Endothelial cell of hepatic sinusoid (primary cell): ENCODE data around the gene FOXR1.
"Not testable (repeated sequence)": the region's sequence is repeated elsewhere in the genome, so short reads cannot be mapped to it uniquely, and the experiment has no call there.

ENCODE experiments used
- in situ Hi-C: cut with HindIII; loops from 2 replicates; pipeline ENCODE4 v1.10.0; 2017; ENCODE audit warnings: low sequenced_read_pairs

FOXR1 gene

DNA sequence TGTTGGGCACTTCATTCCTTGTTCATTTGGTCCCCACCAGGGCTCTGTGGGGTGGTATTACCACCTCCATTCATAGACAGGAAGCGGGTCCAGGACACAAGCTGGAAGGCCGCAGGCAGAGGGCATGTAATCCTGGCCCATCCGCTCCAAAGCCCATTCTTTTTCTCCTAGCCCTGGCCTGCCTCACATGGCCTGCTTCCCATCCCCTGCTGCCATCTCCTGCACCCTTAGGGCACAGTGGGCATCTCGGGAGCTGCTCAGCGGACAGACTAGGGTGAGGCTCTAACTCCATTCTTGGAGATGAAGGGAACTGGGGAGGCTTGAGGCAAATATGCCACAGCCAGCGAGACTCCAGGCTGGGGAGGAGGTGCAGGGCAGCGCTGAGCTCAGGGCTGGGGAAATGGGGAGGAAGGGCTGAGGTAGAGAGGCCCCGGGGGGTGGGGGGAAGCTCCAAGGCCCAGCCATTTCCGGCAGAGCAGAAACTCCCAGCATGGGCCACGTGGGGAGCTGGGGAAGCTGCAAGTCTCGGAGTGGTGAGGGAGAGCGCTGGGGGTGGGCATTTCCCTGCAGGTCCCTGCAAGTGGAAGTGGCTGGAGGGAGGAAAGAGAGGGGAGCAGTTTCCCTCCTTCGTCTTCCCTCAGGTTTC is 31.5 kb upstream of the FOXR1 start:
- in situ Hi-C loops: loop anchor here (10.0 kb wide), 1 partner anchor 75 kb away; no protein-coding TSS in a partner anchor

DNA sequence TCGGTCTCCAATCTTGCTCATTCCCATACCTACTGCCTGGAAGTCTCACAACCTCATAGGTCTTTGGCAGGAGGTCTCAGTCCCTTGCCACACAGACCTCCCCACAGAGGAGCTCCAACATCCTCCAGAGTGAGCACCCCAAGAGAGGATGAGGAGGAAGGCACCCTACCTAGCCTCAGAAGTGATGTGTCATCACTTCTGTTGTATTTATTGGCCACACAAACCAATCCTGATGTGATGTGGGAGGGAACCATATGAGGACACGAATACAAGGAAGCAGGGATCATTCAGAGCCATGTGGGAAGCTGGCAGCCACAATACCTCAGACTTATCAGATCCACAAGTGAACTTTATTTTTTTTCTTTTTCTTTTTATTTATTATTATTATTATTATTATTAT is 24.5 kb upstream of the FOXR1 start:
- in situ Hi-C loops: loop anchor here (5.0 to 10.0 kb wide), 3 partner anchors 45 to 240 kb away; no protein-coding TSS in a partner anchor

DNA sequence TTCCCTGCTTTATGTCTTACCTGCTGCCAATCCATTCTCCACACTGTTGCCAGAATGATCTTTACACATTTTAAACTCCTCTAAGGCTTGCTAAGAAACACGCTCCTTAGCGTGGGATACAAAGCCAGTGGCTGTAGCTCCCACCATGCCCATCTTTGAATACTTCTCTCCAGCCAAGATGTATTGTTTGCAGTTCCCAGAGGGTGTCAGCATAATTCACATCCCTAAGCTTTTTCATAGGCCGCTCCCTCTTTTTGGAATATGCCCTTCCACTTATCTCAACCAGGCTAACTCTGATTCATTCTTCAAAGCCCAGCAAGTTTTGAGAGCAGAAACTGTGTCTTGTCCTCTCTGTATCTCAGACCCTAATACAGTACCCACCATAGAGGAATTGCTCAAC is 23.6 kb upstream of the FOXR1 start:
- in situ Hi-C loops: loop anchor here (5.0 to 10.0 kb wide), 3 partner anchors 46 to 241 kb away; no protein-coding TSS in a partner anchor

DNA sequence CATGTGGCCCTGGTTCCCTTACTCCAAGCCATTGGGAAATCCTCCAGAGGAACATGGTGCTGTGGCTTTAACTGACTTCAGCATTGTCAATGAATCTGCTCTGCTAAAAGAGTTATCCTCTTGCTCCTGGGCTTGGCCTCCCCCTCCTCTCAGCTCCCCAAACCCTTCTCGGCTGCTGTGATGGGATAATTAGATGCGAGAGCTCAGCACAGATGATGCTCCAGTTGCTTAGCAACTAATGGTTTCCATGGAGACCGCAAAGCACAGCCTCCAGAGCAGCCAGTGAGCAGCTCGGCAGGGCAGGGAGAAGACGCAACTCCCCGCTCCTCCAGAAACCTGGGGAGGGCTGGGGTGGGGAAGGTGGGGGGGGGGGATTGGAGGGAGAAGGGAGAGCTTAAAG is 18.3 kb upstream of the FOXR1 start:
- in situ Hi-C loops: no loop called here

DNA sequence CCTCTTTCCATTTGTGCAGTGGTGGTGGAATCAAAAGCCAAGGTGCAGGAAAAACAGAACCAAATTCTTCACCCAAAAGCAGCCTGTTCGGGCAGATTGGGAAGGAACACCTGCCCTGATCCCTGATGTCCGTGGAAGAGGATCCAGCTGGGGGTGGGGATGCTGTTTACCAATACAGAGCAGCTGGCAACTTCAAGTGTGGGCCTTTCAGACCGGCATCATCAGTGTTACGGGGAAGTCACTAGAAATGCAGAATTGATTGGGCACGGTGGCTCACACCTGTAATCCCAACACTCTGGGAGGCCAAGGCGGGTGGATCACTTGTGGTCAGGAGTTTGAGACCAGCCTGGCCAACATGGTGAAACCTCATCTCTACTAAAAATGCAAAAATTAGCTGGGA is 17.6 kb upstream of the FOXR1 start:
- in situ Hi-C loops: not testable (repeated sequence)

DNA sequence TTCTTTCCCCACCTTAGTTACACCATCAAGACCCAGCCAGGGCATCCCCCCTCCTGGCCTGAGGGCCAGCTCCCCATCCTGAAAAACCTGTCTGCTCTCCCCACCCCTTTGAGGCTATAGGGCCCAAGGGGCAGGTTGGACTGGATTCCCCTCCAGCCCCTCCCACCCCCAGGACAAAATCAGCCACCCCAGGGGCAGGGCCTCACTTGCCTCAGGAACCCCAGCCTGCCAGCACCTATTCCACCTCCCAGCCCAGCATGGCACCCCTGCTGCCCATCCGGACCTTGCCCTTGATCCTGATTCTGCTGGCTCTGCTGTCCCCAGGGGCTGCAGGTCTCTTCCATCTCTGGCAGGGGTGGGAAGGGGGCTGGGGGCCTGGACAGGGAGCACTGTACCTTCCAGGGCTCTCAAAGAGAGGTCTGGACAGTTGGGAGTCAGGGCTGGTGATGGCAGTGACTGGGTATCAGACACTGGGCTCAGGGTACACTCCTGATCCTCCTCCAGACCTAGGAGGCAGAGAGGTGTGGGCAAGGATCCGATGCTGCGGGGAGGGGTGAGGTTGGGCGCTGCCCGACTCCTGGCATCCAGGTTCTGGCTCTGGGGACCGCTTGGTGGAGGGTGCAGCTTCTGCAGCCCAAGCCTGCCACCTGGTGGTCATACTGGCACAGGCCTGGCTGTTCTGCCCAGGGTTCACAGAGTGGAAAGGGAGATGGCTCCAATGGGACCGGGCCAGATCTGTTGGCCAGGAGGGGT is 15.3 kb upstream of the FOXR1 start, which contains the start of gene UPK2:
Gene UPK2 (plus strand): TSS at position 205 of the 753 bp plus-strand sequence. CDS start 53 bp downstream, at position 258.
- in situ Hi-C loops: no loop called here

DNA sequence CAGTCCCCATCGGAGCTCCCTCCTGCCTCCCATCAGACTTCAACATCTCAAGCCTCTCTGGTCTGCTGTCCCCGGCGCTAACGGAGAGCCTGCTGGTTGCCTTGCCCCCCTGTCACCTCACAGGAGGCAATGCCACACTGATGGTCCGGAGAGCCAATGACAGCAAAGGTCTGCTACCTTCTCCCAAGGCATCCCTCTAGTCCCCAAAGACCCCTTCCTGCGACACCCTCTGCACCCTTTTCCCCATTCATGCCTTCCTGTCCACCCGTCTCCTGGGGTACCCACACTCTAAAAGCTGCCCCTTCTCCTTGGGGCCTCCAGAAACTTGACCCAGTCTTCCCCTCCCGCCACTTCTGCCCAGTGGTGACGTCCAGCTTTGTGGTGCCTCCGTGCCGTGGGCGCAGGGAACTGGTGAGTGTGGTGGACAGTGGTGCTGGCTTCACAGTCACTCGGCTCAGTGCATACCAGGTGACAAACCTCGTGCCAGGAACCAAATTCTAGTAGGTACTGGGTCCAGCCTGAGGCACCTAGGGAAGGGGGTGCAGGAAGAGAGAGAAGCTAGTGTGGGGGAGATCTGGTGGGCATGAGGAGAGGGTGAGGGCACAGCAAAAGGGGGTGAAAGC is 14.6 kb upstream of the FOXR1 start:
- in situ Hi-C loops: no loop called here

DNA sequence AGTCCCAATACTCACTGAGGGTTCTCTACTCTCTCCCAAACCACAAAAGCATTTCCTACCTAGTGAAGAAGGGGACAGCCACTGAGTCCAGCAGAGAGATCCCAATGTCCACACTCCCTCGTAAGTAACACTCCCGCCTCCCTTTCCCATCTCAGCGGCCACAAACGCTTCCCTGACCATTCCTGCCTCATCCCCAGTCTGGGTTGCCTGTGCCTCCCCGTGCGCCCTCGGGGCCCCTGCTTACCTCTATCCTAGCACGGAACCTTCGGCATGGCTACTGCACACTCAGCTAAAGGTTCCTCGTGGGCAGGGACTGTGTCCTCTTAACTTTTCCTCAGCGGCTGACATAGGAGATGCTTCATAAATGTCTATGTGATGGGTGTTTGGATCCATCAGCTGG is 14.0 kb upstream of the FOXR1 start:
- in situ Hi-C loops: no loop called here

DNA sequence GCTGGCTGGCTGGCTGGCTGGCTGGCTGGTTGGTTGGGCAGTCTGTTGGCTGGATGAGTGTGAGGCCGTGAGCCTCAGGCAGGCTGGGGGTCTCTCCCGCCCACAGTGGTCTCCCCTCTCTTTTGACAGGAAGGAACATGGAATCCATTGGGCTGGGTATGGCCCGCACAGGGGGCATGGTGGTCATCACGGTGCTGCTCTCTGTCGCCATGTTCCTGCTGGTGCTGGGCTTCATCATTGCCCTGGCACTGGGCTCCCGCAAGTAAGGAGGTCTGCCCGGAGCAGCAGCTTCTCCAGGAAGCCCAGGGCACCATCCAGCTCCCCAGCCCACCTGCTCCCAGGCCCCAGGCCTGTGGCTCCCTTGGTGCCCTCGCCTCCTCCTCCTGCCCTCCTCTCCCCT is 13.6 kb upstream of the FOXR1 start:
- in situ Hi-C loops: no loop called here

DNA sequence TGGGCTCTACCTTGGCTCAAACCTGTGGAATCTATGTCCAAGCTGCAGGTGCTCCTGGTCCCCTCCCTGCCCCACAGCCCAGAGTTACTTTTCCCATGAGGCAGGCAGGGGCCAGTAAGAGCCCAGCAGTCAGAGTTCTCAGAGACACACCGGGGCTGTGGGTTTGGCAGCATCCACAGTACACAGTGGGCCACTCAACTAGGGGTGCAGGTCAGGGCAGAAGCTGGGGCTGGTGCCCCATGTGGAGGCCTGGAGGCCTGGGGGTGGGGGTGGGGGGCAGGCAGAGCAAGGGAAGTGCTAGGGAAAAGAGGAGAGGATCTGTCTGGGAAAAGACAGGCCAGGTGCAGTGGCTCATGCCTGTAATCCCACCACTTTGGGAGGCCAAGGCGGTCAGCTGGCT is 13.0 kb upstream of the FOXR1 start:
- in situ Hi-C loops: no loop called here

DNA sequence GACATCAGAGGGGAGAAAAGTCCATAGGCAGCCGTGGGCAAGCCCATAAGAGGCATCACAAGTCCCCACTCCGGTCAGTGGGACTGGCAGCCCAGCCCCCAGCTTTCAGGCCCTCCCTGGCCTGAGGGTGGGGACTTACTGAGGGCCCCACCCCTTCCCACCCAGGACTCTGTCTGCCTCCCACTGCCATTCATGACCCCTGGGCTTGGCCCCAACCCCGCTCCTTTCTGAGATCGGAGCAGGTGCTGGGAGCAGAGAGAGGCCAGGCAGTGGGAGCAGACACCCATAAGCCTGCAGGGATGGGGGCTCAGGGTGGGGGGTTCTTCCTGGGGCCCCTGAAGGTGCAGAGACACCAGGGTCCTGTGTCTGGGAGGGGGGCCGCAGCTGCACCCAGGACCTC is 10.4 kb upstream of the FOXR1 start:
- in situ Hi-C loops: no loop called here

DNA sequence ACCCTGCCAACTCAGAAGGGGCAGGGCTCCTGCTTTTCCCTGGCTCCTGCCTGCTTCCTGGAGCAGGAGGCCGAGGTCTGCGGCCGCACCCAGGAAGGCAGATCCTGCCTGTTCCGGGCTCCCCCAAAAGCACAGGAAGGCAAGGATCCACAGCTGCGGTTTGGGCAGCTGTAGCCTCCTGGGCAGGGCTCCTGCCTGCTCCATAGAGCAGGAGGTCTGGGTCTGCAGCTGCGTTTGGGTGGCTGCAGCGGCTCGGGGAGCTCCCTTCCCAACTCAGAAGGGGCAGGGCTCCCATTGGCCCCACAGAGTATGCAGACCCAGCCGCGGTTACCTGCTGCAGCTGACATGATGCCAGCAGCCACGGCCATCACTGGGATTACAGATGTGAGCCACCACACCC is 10.0 kb upstream of the FOXR1 start:
- in situ Hi-C loops: no loop called here

DNA sequence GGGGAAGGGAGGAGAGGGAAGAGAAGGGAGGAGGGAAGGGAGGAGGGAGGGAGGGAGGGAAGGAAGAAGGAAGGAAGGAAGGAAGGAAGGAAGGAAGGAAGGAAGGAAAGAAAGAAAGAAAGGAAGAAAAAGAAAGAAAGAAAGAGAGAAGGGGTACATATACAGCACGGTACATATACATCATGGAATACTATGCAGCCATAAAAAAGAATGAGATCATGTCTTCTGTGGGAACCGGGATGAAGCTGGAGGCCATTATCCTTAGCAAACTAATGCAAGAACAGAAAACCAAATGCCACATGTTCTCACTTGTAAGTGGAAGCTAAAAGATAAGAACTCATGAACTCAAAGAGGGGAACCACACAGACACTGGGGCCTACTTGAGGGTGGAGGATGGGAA is 2.1 kb upstream of the FOXR1 start:
- in situ Hi-C loops: not testable (repeated sequence)

DNA sequence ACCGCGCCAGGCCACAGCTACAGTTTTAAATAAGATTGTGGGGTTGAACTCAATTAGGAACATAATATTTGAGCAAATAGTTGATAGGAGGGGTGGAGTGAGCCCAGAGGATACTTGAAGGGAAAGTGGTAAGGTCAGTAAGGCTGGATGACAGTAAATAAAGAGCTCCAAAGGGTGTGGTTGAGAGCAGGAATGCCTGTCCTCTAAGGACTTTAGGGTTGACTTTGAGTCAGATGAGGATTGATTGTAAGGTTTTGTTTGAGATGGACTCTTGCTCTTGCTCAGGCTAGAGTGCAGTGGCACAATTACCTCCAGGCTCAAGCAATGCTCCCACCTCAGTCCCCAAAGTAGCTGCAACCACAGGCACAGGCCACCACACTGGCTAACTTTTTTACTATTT is 2.4 kb downstream of the FOXR1 start:
- in situ Hi-C loops: no loop called here

DNA sequence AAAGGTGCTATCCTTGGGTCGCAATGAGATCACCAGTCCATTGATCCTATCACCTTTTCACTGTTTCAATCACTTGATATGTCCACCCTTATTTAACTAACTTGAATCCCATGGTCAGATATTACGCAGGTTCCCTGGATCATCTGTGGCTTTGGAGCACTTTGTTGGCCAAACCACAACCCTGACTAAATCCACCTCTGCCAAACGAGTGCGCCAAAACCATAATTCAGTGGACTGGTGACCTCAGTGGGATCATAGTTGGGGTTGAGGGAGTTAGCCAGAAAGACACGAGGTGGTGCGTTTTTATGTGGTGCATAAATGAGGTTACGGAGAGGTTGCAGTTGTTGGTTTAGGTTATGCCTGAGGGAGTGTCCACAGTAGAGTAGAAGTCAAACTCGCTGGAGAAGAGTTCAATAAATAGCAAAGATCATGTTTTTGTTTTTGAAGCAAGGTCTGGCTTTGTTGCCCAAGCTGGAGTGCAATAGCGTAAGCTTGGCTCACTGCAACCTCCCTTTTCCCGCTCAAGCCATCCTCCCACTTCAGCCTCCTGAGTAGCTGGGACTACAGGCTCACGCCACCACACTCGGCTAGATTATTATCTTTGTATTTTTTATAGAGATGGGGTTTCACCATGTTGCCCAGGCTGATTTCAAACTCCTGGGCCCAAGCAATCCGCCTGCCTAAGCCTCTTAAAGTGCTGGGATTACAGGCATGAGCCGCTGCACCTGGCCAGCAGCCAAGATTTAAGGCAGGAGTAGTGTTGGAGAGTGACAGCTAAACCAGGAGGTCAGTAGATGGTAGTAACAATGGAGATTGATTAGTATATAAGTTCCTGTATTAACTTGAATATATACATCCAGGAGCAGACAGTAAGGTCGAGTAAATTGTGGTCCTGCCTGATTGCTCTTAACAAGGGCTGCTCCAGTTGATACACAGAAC is 4.5 kb downstream of the FOXR1 start:
- in situ Hi-C loops: no loop called here

DNA sequence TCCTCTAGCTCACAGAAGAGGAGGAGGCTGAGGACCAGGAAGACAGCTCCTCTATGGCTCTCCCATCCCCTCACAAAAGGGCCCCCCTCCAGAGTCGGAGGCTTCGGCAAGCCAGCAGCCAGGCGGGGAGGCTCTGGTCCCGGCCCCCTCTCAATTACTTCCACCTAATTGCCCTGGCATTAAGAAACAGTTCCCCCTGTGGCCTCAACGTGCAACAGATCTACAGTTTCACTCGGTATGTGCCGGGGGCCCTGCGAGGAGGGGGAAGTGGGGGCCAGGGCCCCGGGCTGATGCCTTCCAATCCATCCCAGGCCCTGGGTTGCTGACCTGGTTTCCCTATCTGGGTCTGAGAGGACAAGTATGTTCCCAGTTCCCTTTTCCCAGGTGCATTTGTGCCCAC is 7.9 kb downstream of the FOXR1 start:
- in situ Hi-C loops: no loop called here

DNA sequence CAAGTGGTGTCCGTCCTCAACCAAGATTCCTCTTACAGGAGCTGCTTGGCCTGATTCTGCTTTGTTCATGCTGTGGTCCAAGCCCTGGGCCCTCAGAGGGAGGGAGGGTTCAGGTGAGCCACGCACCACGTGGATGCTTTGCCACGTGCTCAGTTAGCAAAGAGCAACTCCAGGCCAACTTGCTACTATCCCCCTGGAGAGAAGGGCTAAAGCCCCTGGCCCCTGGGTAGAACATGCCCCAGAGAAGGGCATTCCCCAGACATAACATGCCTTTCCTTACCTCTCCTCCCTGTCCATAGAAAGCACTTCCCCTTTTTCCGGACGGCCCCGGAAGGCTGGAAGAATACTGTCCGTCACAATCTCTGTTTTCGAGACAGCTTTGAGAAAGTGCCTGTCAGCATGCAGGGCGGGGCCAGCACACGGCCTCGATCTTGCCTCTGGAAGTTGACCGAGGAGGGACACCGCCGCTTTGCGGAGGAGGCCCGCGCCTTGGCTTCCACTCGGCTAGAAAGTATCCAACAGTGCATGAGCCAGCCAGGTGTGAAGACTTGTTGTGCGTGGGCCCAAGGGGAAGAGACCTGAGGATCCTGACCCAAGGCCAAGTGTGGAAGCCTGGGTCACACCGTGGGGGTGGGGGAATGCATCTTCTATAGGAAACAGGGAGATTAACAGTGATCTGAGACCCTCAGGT is 8.8 kb downstream of the FOXR1 start:
- in situ Hi-C loops: no loop called here

DNA sequence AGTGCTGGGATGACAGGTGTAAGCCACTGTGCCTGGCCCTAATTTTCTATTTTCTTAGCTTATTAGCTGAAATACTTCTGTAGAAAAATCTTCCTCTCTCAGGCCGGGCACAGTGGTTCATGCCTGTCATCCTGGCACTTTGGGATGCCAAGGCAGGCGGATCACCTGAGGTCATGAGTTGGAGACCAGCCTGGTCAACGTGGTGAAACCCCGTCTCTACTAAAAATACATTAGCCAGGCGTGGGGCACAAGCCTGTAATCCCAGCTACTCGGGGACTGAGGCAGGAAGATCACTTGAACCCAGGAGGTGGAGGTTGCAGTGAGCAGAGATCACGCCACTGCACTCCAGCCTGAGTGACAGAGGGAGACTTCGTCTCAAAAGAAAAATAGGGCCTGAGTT is 12.8 kb downstream of the FOXR1 start:
- in situ Hi-C loops: not testable (repeated sequence)

DNA sequence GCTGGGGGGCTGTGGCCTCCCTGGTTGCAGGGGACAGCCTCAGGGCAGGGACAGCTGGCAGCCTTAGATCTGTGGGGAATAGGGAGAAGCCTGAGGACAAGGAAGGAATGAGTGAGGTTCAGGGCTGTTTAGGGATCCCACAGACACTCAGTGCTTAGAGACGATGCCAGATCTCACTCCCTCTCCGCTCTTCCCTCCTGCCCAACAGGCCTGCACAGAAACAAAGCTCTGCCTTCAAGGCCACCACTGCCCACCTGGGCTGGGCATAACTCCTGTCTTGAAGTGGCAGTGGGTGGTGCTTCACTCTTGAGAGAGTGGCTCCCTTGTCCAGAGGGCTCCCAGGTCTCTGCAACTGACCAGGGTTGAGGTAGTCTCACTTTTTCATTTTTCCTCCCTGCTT is 13.3 kb downstream of the FOXR1 start:
- in situ Hi-C loops: no loop called here

DNA sequence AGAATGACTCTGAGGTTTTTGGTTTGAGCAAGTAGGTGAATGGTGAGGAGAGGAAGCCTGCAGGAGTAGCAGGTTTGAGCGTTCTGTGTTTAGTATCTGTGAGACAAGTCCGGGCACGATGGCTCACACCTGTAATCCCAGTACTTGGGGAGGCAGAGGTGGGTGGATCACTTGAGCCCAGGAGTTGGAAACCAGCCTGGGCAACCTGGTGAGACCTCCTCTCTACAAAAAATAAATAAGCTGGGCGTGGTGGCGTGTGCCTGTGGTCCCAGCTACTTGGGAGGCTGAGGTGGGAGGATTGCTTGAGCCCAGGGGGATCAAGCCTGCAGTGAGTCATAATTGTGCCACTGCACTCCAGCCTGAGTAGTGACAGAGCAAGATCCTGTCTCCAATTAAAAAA is 16.7 kb downstream of the FOXR1 start:
- in situ Hi-C loops: no loop called here
